ENCODE results near the gene GABRG3. TPM values are rescaled to one million over a fixed set of nuclear protein-coding genes. Genes with fewer than 3 reads are reported as not detected.

The GABRG3 gene
- total and polyA plus RNA-seq, 12 donors = not detected

DNA sequence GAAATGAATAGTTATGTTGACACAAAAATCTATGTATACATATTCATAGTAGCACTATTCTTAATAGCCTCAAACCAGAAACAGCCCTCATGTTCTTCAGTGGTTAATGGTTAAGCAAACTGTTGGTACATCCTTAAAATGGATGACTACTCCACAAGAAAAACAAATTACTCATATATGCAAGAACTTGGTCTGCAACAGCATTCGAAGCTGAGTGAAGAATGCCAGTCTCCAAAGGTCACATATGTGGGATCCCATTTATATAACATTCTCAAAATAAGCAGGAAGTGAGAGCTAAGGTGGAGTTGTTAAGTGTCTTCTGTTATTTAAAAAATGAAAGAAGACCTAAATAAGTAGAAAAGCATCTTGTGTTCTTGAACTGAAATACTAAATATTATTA lies 365.7 kb downstream of the GABRG3 start:
- Histone ChIP-seq H3K27me3 (no peaks in the 10 kb centered on the region), H3K4me1 (no peaks in the 10 kb centered on the region), H3K36me3 (no peaks in the 10 kb centered on the region), H3K4me3 (no peak overlapping the region), H3K9me3 (peaks cover 0 to 14% (median 0%) of the 10 kb centered on the region in 11 donors), H3K27ac (no peak overlapping the region)
- ATAC-seq (no peak), DNase-seq (no peak)
- intact Hi-C loops (cut with DNase I) = no loop called here
- WGBS, 2 donors = 69 to 70% methylated on average over 1 of the region's 1 CpG
- TF ChIP-seq, protein P1, sequence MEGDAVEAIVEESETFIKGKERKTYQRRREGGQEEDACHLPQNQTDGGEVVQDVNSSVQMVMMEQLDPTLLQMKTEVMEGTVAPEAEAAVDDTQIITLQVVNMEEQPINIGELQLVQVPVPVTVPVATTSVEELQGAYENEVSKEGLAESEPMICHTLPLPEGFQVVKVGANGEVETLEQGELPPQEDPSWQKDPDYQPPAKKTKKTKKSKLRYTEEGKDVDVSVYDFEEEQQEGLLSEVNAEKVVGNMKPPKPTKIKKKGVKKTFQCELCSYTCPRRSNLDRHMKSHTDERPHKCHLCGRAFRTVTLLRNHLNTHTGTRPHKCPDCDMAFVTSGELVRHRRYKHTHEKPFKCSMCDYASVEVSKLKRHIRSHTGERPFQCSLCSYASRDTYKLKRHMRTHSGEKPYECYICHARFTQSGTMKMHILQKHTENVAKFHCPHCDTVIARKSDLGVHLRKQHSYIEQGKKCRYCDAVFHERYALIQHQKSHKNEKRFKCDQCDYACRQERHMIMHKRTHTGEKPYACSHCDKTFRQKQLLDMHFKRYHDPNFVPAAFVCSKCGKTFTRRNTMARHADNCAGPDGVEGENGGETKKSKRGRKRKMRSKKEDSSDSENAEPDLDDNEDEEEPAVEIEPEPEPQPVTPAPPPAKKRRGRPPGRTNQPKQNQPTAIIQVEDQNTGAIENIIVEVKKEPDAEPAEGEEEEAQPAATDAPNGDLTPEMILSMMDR (IDR thresholded peaks at IDR 0.05) = no peak

DNA sequence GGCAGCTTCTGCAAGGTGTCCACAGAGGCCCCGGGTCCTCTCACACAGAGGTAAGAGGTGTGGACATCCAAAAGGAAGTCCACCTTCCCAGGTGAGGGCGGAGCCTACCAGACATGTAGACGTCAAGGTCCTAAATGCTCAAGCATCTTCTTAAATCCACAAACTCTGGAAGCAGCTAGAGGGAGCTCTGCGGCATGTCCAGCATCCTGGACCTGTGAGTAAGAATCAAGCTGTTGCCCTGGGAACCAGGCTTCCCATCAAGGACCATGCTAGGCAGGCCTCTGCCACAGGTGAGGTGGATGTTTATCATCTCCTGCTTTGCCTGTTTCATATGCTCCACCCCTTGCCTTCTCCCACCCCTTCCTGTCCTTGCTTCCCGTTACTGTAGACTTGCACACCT lies 368.2 kb downstream of the GABRG3 start:
- Histone ChIP-seq H3K4me1 (no peaks in the 10 kb centered on the region), H3K4me3 (no peak overlapping the region), H3K27ac (no peak overlapping the region), H3K9me3 (peaks cover 0 to 14% (median 0%) of the 10 kb centered on the region in 11 donors), H3K27me3 (peaks cover 0 to 6% (median 0%) of the 10 kb centered on the region in 7 donors), H3K36me3 (no peaks in the 10 kb centered on the region)
- ATAC-seq (no peak), DNase-seq (no peak)
- intact Hi-C loops (cut with DNase I) = no loop called here
- WGBS, 2 donors = 76 to 78% methylated on average over 5 of the region's 5 CpGs
- TF ChIP-seq, protein P1 (IDR thresholded peaks at IDR 0.05) = no peak

DNA sequence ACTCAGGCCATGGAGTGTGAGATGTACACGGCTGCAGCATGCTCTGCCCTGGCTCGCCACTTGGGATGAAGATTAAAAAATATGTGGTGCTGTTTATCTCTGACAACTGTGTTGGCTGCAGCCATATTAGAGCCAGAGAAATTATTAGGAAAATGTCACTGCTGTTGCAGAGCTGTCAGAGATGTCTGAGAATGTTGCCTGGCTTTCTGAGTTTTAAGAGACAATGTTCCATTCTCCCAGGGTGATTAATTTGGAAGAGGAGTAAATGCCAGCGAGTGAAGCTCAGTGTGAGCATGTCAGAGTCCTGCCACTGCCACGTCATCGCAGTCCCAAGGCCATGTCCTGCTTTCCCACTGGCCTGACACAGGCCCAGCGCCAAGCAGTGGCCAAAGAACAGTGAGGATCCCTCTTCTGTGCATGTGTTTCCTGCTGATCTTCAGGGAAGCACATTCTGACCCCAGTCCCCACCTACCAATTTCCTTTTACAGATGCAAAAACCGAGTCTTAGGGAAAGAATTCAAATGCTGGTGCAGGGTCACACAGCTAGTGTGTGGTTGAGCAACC lies 370.9 kb downstream of the GABRG3 start:
- no peak for DNase-seq
- Histone ChIP-seq H3K9me3 (peaks cover 0 to 13% (median 0%) of the 10 kb centered on the region in 11 donors), H3K36me3 (no peaks in the 10 kb centered on the region), H3K4me3 (no peak overlapping the region), H3K27ac (no peak overlapping the region), H3K4me1 (no peaks in the 10 kb centered on the region), H3K27me3 (peaks cover 0 to 6% (median 0%) of the 10 kb centered on the region in 7 donors)
- intact Hi-C loops (cut with DNase I) = no loop called here
- 44 to 52% methylated on average over 7 of the region's 7 CpGs for WGBS, 2 donors
- TF ChIP-seq, protein P1 (IDR thresholded peaks at IDR 0.05) = no peak
- peak in 1 of 8 donors; percentile 31 for ATAC-seq

DNA sequence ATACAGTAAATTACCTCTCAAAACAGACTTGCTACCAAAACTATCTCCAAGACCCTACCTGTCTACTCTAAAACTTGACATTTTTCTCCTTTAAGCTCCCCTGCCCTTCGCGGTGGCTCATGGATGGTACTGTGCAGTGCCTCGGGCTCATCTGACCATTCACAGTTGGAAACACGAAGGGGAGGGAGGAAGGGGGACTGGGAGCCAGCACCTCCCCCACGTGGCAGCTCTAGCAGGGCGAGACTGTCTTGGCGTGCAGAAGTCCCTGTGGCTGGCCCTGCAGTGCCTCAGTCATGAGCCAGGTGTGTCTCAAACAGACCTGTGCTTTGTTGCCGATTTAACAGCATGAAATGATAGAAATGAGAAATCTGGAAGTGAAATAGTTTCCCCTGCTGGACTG lies 372.0 kb downstream of the GABRG3 start:
- DNase-seq (no peak), ATAC-seq (no peak)
- Histone ChIP-seq H3K4me1 (no peaks in the 10 kb centered on the region), H3K27ac (no peak overlapping the region), H3K36me3 (no peaks in the 10 kb centered on the region), H3K9me3 (peaks cover 0 to 13% (median 0%) of the 10 kb centered on the region in 11 donors), H3K4me3 (no peak overlapping the region), H3K27me3 (peaks cover 0 to 6% (median 0%) of the 10 kb centered on the region in 7 donors)
- TF ChIP-seq, protein P1 (IDR thresholded peaks at IDR 0.05) = no peak
- intact Hi-C loops (cut with DNase I) = no loop called here
- WGBS, 2 donors = 50 to 64% methylated on average over 8 of the region's 8 CpGs
